Measurements from ENCODE around the gene URB2. TPM values are rescaled to one million over a fixed set of nuclear protein-coding genes. Genes with fewer than 3 reads are reported as not detected.
"Not testable (repeated sequence)": the region's sequence is repeated elsewhere in the genome, so short reads cannot be mapped to it uniquely, and the experiment has no call there.

Gene URB2
- total RNA-seq, 2 donors from 2014 or later = 3.6 to 8.4 TPM

- DNase-seq (no peak), ATAC-seq (peak in 1 of 2 donors; percentile 47)
- intact Hi-C loops (cut with DNase I) = loop anchor here (10.0 kb wide), 2 partner anchors 405 to 635 kb away; no protein-coding TSS in a partner anchor
Observed at GRCh38 chr1:229669333-229669732, 43.3 kb downstream of the URB2 start.

GRCh38 chr1:229671310-229671709 is 45.3 kb downstream of the URB2 start:
- intact Hi-C loops (cut with DNase I) = no loop called here

GRCh38 chr1:229672246-229672645 is 46.2 kb downstream of the URB2 start:
- ATAC-seq (no peak), DNase-seq (no peak)
- intact Hi-C loops (cut with DNase I) = no loop called here

More at GRCh38 chr1:229671310-229671709, 45.3 kb downstream of the URB2 start:
- DNase-seq (no peak), ATAC-seq (no peak)

- ATAC-seq (no peak), DNase-seq (no peak)
- intact Hi-C loops (cut with DNase I) = no loop called here
Observed at GRCh38 chr1:229674042-229674441, 48.0 kb downstream of the URB2 start.

GRCh38 chr1:229675396-229675795 is 49.3 kb downstream of the URB2 start:
- intact Hi-C loops (cut with DNase I) = no loop called here
- no peak for ATAC-seq
- DNase-seq = no peak

GRCh38 chr1:229685149-229685548 is 59.1 kb downstream of the URB2 start:
- no peak for ATAC-seq
- DNase-seq = no peak
- intact Hi-C loops (cut with DNase I) = no loop called here

- no peak for ATAC-seq
- DNase-seq = no peak
- intact Hi-C loops (cut with DNase I) = no loop called here
Observed at GRCh38 chr1:229689273-229689672, 63.2 kb downstream of the URB2 start.

- intact Hi-C loops (cut with DNase I) = no loop called here
- no peak for DNase-seq
- ATAC-seq = no peak
Observed at GRCh38 chr1:229689904-229690303, 63.9 kb downstream of the URB2 start.

- intact Hi-C loops (cut with DNase I) = no loop called here
Observed at GRCh38 chr1:229690662-229691061, 64.6 kb downstream of the URB2 start.

GRCh38 chr1:229691362-229691761 is 65.3 kb downstream of the URB2 start:
- DNase-seq = no peak
- intact Hi-C loops (cut with DNase I) = no loop called here
- ATAC-seq = peak in 1 of 2 donors; percentile 21

More at GRCh38 chr1:229690662-229691061, 64.6 kb downstream of the URB2 start:
- DNase-seq = no peak
- ATAC-seq = no peak

- DNase-seq = no peak
- intact Hi-C loops (cut with DNase I) = no loop called here
- peak in 1 of 2 donors; percentile 32 for ATAC-seq
Observed at GRCh38 chr1:229693129-229693900, 67.3 kb downstream of the URB2 start.

- DNase-seq (peak; percentile 79), ATAC-seq (peak; percentile 80 to 94)
- intact Hi-C loops (cut with DNase I) = no loop called here
Observed at GRCh38 chr1:229694053-229694693, 68.1 kb downstream of the URB2 start.

- intact Hi-C loops (cut with DNase I) = no loop called here
- DNase-seq = no peak
- ATAC-seq = no peak
Observed at GRCh38 chr1:229696385-229696784, 70.3 kb downstream of the URB2 start.

GRCh38 chr1:229699613-229700267 is 73.7 kb downstream of the URB2 start:
- ATAC-seq (peak; percentile 30 to 56), DNase-seq (no peak)
- intact Hi-C loops (cut with DNase I) = no loop called here

GRCh38 chr1:229704157-229704556 is 78.1 kb downstream of the URB2 start:
- no peak for DNase-seq
- intact Hi-C loops (cut with DNase I) = no loop called here
- ATAC-seq = no peak

- ATAC-seq; intact Hi-C loops (cut with DNase I); DNase-seq: not testable (repeated sequence)
Observed at GRCh38 chr1:229705152-229705551, 79.1 kb downstream of the URB2 start.

GRCh38 chr1:229707127-229707526 is 81.1 kb downstream of the URB2 start:
- ATAC-seq = not testable (repeated sequence)

GRCh38 chr1:229709500-229710013 is 83.5 kb downstream of the URB2 start:
- no peak for ATAC-seq
- intact Hi-C loops (cut with DNase I) = no loop called here
- no peak for DNase-seq

More at GRCh38 chr1:229707127-229707526, 81.1 kb downstream of the URB2 start:
- DNase-seq; intact Hi-C loops (cut with DNase I): not testable (repeated sequence)
